GM19467 (cell line): ENCODE results near the gene TGM3.

Source experiments
- ATAC-seq: cut with Tn5 transposase; IDR thresholded peaks from one replicate; pipeline ENCODE4 v1.9.1; 2021; ENCODE audit warnings: mild to moderate bottlenecking, moderate library complexity; ENCODE audit not compliant: unreplicated experiment

Gene TGM3

DNA sequence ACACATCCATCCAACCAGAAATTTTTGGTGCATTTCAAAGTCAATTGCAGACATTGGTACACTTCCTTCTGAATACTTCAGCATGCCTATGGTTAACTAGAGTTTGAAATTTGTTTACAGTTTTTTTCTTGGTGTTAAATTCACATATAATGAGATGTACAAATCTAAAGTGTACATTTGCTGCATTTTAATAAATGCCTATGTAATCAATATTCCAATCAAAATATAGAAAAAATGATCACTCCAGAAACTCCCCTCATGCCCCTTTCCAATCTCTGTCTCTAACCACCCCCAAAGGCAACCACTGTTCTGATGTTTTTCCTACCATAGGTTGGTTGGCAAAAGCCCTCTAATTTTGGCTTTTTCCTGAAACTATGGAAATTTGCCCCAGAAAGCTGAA is 77.3 kb downstream of the TGM3 start:
- no peak for ATAC-seq

GRCh38 chr20:2374346-2375125 is 78.7 kb downstream of the TGM3 start:
- ATAC-seq = no peak

GRCh38 chr20:2378893-2379292 is 83.1 kb downstream of the TGM3 start:
- no peak for ATAC-seq

GRCh38 chr20:2379511-2380229 is 83.9 kb downstream of the TGM3 start:
- no peak for ATAC-seq

DNA sequence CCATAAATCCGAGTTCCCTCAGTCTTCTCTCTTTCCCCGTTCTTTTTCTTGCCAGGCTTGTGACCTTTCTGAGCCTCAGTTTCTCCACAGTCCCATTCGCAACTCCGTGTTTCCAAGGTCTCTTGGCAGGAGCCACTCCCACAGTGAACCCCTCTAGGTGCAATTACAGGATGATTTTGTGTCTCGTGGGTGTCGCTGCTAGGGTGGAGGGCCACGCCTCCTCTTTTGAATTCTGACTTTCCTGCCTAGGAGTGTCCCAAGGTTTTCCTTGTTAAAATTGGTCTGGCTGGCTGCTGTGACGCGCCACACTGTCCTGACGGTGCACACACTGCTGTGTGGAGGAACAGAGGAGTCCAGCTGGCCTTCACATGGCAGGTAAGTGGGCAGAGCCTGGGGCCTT is 84.8 kb downstream of the TGM3 start, which contains the start of gene TGM6:
Gene TGM6, plus strand, starts transcription at position 301 of the 400 bp plus-strand sequence. Its CDS starts 68 bp downstream, at position 369.
- no peak for ATAC-seq

- no peak for ATAC-seq
Measured at GRCh38 chr20:2381303-2381702, 85.5 kb downstream of the TGM3 start.

GRCh38 chr20:2382833-2383232 is 87.0 kb downstream of the TGM3 start:
- no peak for ATAC-seq

GRCh38 chr20:2385026-2385425 is 89.2 kb downstream of the TGM3 start:
- ATAC-seq = no peak

DNA sequence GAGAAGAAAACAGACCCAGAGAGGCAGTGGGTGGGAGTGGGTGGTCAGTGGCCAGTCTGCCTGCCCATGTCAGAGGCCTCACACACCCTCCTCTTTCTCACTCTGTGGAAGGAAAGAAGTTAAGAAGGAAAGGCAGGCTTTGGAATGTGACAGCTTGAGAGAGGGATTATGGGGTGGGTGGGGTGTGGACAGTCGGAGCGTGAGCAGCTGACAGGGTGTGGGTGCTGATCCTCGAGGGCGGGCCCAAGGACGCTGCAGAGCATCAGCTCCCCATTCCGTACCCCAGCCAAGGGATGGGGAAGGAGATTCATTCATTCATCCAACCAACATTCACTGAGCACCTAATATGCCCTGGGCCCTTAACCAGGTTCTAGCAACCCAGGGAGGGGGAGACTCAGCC is 89.7 kb downstream of the TGM3 start:
- ATAC-seq = no peak

GRCh38 chr20:2386516-2387179 is 90.8 kb downstream of the TGM3 start:
- no peak for ATAC-seq

DNA sequence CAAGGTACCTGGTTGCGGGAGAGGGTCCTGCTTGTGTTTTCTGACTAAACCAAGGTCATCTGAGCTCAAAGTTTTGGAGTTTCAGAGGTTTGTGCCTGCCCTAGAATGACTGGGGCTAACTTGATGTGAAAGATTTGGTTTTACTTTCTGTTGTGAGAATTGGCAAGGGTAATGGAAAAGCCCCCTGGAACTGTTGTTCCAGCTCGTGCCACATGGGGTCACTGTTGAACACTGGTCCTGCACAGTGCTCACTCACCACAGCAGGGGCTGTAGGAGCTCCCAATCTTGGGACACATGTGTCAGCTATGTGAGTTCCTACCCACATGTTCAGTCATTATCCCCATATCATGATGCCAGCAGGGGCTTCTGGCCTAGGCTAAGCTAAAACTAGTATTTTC is 91.4 kb downstream of the TGM3 start:
- ATAC-seq = no peak

GRCh38 chr20:2387580-2387979 is 91.8 kb downstream of the TGM3 start:
- no peak for ATAC-seq
